Measurements from ENCODE around the gene CCNL2.
"Not testable (repeated sequence)": the region's sequence is repeated elsewhere in the genome, so short reads cannot be mapped to it uniquely, and the experiment has no call there.

The CCNL2 gene

DNA sequence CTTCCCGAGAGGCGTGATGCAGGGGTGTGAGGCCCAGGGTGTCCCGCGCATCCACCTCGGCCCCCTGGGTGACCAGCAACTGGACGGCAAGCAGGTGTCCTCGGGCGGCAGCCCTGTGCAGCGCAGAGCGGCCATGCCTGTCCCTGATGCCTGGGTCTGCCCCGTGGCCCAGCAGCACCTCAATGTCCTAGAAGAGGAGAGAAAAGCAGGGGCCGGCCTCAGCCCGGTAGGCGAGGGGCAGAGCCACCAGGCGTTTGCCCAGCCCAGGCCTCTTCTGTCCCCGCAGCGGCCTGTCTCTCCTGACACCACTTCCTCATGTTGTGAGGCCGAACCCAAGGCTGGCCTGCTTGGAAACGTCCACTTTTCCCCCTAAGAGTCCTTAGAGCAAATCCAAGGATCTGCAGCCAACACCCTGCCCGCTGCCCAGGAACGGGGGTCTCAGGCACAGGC lies 20.3 kb upstream of the CCNL2 start:
- no peak for DNase-seq

DNA sequence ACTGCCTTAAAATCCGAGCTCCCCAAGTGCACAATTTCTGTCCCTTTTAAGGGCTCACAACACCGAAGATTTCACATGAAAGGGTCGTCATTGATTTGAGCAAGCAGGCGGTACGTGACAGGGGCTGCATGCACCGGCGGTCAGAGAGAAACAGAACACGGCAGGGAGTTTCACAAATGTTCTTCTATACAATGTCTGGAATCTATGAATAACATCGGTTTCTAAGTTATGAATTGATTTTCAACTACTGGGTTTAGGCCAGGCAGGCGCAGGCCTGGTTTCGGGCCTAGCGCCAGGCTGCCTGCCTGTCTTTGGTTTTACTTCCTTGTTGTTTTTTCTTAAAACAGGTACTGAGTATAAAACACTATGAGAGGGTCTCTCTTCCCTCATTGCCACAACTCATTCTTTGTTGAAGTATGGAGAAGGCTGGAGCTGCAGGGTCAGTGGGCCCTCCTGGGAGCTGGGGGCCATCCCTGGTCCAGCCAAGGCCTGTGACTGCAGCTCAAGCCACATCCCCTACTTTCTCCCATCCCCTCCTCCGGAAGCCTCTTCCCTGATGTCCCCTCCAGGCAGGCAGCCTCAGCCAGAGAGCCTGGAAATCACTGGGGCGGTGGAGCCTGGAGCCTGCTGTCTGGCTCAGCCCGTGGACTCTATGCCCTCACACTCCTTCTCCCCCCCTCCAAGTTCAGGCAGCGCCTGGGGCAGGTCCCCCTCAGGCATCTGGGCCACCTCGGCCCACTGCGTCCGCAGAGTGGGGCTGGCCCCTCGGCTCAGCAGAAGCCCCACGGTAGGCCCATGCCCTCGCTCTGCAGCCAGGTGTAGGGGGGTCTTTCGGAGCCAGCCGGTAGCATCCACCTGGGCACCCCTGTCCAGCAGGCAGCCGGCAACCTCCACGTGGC lies 19.6 kb upstream of the CCNL2 start:
- no peak for DNase-seq

DNA sequence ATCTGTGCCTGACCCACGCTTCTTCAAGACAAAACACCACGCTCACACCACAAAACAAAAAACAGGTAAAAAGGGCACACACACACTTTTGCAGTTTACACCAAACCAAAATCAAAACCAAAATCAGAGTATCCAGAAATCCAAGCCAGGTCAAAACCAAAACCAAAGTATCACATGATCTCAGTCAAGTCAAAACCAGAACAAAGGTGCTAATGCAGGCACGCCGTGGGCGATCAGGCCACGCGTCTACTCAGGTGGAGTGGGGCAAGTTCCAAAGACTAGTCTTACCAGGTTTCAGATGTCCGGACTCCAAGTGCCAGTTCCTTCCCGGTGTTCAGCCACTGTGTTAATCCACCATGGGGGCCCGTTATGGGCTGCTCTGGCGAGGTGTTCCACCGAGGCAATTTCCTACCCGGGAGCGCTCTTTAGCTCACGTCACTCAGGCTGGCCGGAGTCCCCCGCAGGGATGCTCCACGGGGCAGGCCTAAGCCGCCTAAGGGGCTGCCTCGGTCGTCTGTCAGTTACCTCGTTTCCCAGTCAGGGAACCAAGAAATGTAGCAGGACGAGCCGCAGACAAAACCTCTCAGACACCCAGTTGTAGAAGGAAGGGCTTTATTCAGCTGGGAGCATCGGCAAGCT lies 18.8 kb upstream of the CCNL2 start:
- DNase-seq, result not testable (repeated sequence)

DNA sequence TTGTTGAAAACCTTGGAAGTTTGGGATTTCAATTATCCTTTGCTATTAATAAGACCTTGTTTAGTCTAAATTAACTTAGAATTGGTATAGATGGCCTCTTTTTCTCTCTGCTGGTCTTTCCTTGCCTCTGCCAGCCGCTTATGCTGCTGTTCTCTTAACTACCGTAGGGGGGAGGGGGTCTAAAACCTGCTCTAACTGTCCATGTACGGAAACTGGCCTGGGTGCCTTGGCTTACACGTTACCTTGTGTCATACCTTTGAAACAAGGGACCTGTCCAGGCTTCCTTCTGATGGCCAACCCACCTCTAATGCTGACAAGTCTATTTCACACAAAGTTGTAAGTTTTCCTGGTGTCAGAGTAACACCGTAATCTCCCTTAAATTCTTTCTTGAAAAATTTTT lies 18.3 kb upstream of the CCNL2 start:
- DNase-seq, result not testable (repeated sequence)

DNA sequence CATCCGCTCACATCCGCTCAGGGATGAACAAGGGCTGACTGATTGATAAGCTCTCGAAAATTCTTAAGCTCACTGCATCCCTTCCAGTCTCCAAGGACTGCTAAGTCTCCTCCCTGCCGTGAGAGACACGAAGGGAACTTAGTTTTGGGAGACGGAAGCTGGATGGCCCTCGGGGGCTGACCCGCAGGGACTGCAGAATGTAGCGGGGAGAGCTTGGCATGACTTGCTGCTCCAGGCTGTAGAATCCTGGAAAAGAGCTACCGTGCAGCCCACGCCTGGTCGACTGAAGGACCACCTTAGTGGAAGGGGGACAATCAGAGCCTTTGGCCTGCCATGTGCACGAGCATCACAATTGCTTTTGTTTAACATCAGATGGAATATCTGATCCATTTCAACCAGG lies 16.6 kb upstream of the CCNL2 start:
- DNase-seq, result no peak

DNA sequence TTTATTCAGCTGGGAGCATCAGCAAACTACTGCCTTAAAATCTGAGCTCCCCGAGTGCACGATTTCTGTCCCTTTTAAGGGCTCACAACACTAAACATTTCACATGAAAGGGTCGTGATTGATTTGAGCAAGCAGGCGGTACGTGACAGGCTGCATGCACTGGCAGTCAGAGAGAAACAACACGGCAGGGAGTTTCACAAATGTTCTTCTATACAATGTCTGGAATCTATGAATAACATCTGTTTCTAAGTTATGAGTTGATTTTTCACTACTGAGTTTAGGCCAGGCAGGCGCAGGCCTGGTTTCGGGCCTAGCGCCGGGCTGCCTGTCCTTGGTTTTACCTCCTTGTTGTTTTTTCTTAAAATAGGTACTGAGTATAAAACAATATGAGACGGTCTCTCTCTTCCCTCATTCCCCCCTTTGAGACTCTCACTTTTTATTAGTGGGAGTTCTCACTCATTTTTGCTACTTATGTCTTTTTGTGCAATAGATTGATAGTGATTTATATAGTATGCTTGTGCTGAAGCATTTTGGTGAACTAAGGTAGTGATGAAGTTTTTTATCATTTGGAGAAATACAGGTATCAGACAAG lies 13.3 kb upstream of the CCNL2 start:
- DNase-seq, result not testable (repeated sequence)

DNA sequence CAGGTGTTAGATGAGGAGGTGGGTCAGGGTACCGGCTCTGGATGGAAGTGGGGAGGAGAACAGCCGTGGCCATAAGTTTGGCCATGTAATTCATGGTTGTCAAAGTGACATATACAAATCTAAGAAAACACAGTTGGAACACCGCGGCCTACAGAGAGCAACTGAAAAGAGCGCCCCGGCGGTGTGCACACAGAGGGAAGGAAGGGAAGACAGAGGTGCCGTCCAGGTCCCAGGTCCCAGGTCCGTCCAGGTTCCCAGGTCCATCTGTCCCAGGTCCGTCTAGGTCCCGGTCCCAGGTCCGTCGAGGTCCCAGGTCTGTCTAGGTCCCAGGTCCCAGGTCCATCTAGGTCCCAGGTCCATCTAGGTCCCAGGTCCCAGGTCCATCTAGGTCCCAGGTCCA lies 12.5 kb upstream of the CCNL2 start:
- DNase-seq, result no peak

DNA sequence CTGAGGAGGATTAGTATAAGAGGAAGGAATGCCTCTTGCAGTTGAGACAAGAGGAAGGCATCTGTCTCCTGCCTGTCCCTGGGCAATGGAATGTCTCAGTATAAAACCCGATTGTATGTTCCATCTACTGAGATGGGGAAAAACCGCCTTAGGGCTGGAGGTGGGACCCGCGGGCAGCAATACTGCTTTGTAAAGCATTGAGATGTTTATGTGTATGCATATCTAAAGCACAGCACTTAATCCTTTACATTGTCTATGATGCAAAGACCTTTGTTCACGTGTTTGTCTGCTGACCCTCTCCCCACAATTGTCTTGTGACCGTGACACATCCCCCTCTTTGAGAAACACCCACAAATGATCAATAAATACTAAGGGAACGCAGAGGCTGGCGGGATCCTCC lies 11.1 kb upstream of the CCNL2 start:
- DNase-seq, result not testable (repeated sequence)

DNA sequence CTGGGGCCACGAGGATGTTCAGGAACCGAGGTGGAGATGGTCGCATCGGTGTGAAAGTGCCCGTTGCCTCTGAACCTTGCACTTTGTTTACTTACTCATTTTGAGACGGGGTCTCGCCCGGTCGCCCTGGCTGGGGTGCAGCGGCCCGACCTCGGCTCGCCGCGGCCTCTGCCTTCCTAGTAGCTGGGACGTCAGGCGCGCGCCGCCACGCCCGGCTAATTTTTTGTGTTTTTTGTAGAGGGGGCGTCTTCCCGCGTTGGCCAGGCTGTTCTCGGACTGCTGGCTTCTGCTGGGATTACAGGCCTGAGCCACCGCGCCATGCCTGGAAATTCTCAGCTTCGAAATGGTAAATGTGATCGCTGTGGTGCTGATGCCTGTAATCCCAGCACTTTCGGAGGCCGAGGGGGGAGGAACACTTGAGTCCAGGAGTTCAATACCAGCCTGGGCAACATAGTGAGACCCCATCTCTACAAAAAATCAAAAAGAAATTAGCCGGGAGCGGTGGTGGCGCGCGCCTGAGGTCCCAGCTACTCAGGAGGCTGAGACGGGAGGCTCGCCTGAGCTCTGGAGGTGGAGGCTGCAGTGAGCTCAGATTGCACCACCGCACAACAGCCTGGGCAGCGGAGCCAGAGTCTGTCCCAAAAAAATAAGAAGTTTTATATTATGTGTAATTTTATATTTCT lies 8.6 kb upstream of the CCNL2 start:
- no peak for DNase-seq

DNA sequence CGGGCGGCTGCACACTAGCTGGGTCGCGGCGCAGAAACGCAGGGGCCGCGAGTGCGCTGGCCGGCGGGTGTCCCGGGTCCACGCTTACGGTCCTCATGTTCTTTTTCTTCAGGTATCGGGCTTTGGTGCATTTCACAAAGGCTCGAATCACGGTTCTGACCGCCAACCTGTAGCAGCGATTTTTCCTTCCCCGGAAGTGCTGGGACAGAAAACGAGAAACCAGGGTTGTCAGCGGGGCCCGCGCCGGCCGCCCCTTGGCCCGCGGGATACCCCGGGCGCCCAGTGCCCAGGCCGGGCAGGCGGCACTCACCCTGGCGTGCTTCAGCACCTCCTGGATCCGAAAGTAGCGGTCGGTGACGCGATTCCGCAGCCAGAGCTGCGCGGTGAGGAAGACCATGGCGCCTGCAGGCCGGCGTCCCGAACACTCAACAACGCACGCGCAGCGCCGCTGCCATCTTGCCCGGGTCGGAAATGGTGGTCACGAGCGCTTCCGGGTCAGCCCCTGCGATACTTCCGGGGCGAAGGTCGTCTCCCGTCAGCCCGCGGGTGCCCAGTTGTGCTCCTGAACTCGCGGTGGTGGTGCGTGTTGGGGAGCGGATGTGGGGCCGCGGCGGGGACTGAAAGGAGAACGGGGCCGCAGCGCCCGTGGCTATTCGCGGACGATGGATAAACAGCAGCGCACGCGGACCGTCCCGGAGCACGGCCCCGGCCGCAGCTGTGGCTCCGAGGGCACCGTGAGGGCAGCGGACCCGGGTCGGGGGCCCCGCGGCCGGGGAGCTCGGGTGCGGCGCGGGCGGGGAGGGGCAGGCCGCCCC lies 7.9 kb upstream of the CCNL2 start, which contains the start of gene MRPL20:
TSS of gene MRPL20 (minus strand) at position 473 of the 815 bp plus-strand sequence. CDS start at position 397, 76 bp downstream.
- peak; percentile 96 for DNase-seq

DNA sequence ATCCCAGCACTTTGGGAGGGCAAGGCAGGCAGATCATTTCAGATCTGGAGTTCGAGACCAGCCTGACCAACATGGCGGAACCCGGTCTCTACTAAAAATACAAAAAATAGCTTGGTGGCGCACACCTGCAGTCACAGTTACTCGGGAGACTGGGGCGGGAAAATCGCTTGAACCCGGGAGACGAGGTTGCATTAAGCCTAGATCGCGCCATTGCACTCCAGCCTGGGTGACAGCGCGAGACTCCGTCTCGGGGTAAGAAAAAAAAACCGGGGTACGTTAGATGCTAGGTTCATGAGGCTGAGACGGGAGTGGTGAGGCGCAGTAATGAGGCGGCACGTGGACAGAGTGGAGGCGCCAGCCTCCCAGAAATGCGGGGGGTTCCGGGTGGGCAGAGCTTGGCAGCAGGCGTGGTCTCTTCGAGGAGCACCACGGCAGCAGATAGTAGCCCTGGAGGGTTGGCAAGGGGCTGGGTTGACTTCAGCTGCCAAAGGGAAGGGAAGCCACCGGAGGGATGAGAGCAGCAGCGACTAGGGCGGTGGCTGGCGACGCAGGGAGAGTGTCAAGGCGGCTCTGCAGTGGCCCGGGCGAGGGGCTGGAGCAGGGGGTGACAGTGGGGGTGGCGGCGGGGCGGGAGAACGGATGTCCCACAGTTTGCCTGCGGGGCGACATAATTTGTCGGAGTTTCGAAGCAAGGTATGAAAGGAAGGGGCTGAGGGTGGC lies 7.1 kb upstream of the CCNL2 start:
- no peak for DNase-seq

DNA sequence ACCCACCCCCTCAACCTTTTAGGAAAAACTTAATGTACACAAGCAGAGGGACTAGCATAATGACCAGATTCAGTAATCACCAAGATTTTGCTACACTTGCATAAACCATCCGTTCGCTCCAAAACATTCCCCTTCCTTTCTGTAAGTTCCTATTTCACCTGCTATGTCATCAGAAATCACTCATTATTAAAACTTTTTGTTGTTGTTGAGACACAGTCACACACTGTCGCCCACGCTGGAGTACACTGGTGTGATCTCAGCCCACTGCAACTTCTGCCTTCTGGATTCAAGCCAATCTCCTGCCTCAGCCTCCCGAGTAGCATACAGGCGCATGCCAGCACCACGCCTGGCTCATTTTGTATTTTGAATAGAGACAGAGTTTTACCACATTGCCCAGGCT lies 4.5 kb upstream of the CCNL2 start:
- DNase-seq, result no peak

DNA sequence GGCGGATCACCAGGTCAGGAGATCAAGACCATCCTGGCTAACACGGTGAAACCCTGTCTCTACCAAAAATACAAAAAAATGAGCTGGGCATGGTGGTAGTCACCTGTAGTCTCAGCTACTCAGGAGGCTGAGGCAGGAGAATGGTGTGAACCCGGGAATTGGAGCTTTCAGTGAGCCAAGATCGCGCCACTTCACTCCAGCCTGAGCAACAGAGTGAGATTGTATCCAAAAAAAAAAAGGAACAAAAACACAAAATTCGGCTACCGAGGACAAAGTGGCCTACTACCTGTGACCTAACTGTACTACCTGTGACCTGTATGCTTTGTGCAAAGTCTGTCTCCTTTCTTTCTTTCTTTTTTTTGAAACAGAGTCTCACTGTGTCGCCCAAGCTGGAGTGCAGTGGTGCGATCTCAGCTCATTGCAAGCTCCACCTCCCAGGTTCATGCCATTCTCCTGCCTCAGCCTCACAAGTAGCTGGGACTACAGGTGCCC lies 3.8 kb upstream of the CCNL2 start:
- DNase-seq, result not testable (repeated sequence)

DNA sequence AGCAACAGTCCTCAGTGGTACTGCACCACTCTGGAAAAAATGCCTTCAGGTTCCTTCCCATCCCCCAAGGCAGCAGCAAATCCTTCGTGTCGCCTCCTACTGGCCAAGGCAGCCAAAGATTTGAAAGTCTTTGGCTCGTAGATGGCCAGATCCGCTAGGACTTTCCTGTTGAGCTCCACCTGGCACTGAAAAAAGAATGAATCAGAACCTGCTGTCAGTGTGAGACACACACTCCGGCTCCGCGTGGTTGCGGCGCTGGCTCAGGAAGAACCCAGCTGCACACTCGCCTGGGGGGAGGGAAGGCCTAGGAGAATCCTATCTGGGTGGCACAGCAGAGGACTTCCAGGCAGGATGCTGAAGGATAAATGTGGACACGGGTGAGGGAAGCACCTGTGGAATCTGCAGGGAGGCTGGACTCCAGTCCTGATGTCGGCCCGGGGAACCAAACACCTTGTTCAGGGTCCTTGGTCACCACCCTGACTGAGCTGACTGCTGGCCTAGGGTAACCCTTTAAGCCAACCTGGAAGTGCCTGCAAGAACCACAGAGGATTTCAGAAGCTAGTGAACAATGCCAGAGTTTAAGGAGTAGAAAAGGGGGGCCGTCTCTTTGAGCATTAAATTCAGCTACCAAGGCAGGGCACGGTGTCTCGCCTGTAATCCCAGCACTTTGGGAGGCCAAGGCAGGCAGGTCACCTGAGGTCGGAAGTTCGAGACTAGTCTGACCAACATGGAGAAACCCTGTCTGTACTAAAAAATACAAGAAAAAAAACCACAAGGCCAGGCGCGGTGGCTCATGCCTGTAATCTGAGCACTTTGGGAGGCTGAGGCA lies 3.2 kb upstream of the CCNL2 start:
- DNase-seq, result peak; percentile 29

DNA sequence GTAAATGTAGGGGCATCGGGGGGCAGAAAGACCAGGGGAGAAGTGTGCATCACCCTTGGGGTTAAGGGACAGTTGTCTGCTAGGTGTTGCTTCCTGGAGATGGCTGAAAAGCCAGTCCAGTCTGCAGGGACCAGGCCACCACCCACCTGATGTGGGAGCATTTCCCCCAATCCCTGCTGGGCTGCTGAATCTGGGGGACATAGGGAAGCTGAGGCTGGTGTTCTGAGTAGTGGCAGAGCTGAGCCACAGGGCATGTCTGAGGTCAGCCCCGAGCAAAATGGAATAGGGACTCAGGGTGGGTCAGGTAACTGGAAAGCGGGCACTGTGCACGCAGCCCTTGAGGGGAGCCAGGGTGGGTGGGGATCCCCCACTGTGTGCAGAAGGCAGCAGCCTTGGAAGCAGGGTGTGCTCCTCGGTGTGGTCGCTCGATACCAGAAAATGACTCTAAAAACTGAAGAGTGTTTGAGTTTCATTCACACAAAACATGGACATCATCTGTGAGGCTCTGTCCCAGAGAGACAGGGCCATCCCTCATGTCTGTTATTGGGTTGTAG lies 2.4 kb upstream of the CCNL2 start:
- no peak for DNase-seq

DNA sequence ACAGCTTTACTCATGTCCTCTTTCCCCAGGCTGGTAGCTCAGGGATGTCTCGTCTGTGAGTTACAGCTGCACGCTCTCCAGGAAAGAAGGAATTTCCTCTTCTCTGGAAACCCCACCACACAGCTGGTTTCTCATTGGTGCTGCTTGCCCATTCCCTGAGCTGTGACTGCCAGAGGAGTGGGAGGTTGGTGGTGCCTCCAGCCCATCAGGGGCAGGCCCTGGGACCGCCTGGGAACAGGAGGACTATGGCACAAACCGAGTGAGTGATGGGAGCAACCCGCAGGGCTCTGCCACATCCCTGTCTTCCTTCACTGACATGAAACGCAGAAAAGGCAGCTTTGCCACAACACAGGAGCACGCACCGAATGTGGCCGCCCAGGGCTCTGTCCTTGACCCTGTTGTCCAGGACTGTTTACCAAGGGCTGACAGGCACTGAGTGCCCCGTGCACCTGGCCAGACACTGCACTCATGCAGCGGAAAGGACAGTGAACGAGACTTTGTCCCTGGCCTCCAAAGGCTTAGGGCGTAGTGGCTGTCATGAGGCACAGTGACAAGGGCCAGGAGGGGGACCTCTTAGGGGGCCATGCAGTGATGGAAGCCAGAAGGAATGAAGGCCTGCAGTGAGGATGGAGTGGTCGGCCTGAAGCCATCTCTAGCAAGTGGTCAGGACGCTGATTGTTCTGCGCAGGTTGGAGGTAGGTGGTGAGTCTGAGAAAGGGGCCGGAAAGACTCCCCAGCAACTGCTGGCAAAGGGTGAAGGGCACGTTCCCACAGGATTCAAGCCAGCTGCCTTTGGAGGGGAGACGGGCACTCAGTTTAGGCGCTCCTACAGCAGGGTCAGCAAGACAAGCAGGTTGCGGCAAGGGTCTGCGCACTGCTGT lies 1.7 kb upstream of the CCNL2 start:
- no peak for DNase-seq

DNA sequence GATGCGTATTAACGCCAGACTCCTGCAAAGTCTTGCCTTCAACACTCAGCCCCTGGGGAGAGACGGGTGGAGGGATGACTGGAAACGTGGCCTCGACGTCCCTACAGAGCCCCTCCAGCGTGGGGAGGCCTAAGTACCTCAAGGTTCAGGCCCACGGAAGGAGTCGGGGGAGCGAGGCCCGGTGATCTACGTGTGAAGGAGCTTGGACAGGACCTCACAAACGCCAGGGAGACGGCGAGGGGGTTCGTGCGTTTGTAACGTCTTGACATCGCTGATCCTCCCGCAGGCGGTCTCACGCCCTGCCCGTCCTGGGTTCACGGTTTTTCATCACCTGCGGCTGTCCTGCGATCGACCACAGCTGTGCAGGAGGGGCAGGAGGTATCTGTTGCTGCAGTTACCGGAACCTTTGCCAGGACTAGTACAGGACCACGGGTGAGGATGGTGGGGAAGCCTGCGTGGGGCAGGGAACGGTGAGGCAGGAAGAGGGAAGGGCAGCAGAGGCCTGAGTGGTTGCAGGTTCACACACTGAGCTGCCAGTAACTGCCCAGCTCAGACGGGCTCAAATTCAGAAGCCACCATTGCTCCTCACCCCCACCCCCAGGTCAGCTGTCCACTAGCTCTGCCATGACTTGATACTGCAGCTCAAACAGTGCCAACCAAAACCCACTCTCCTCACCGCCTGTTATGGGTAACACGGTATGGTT lies 889 bp upstream of the CCNL2 start:
- DNase-seq, result no peak

DNA sequence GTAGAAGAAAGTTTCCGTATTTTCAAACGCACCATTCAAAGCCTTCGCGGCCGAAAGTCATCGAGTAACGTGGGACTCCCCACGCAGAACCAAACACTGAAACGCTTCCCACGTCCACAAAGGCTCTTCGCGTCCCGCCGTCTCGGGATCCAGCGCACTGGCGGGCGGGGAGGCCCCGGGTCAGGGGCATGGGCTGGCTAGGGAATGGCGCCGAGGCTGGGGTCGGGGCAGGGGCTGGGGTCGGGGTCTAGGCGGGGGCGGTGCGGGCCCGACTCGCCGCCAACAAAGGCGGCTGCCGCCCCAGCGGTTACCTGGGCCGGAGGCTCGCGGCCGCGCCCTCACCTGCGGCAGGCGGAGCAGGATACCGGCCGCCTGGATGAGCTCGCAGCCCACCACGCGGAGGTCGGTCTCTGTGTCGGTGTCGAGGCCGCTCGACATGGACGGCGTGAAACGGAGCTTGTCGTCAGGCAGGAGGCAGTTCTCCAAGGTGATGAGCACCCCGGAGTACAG lies 403 bp downstream of the CCNL2 start:
- no peak for DNase-seq

Measured in activated CD4-positive, alpha-beta T cell treated with anti-CD3 and anti-CD28 coated beads, Interleukin-2, amount 50 U/mL, for 1 hour (primary cell).